CD4-positive, alpha-beta T cell (primary cell): ENCODE data around the gene FAM180B. TPM values are rescaled to one million over a fixed set of nuclear protein-coding genes. Genes with fewer than 3 reads are reported as not detected.

ENCODE experiments used
- ATAC-seq: fragments of 200-7000 bp; cut with Tn5 transposase; one replicate; pipeline ENCODE4 v1.10.0; 2022; ENCODE audit warnings: mild to moderate bottlenecking; ENCODE audit not compliant: poor library complexity
- CTCF ChIA-PET: fragments of 350-600 bp; sonication (Branson Sonifier 250); formaldehyde crosslinking; loops from one replicate; lab custom pipeline; 2021; ENCODE audit warnings: antibody characterized with exemption, inconsistent platforms; lab: Charles Lee
- POLR2A ChIA-PET: fragments of 350-600 bp; sonication (Branson Sonifier 250); formaldehyde crosslinking; loops from one replicate; lab custom pipeline; 2021; ENCODE audit warnings: antibody characterized with exemption, inconsistent platforms; lab: Charles Lee
- DNase-seq, 14 experiments: peaks; one replicate each; pipeline ENCODE4 v3.0.0-alpha.2; 2013 to 2020; ENCODE audit warnings: mixed read lengths in 2 of 14
- H3K27ac ChIP-seq, 2 donors: one replicate each; pipeline versions ENCODE4 v1.5.1 to v1.7.0; 2013; ENCODE audit warnings: low read length in 2 of 2, low read depth in 1 of 2, mild to moderate bottlenecking in 1 of 2
- H3K27me3 ChIP-seq, 2 experiments: 1 replicate in 1 of 2; 2 replicates in 1 of 2; pipeline versions ENCODE4 v1.6.1 to v1.7.0; 2013; ENCODE audit warnings: low read length in 2 of 2, control low read depth in 1 of 2, mild to moderate bottlenecking in 1 of 2, moderate library complexity in 1 of 2; ENCODE audit not compliant: insufficient read depth in 2 of 2, control insufficient read depth in 1 of 2
- H3K36me3 ChIP-seq: one replicate; pipeline ENCODE4 v1.6.1; 2013; ENCODE audit warnings: low read length, control low read depth; ENCODE audit not compliant: insufficient read depth
- H3K4me1 ChIP-seq: one replicate; pipeline ENCODE4 v1.6.1; 2013; ENCODE audit warnings: low read length, control low read depth; ENCODE audit not compliant: insufficient read depth
- H3K4me3 ChIP-seq: one replicate; pipeline ENCODE4 v1.5.1; 2013; ENCODE audit warnings: mild to moderate bottlenecking, low read length, moderate library complexity
- H3K9me3 ChIP-seq, 2 experiments: 1 replicate in 1 of 2; 2 replicates in 1 of 2; pipeline versions ENCODE4 v1.6.1 to v1.7.0; 2013; ENCODE audit warnings: low read length in 2 of 2, mild to moderate bottlenecking in 2 of 2, control low read depth in 1 of 2, moderate library complexity in 1 of 2; ENCODE audit not compliant: control insufficient read depth in 1 of 2, insufficient read depth in 1 of 2
- H3K27ac Mint-ChIP-seq: one replicate; pipeline ENCODE4 v1.8.0; 2020; ENCODE audit warnings: mixed read lengths
- H3K27me3 Mint-ChIP-seq: one replicate; pipeline ENCODE4 v1.8.0; 2021; ENCODE audit warnings: mixed read lengths
- H3K36me3 Mint-ChIP-seq: one replicate; pipeline ENCODE4 v1.8.0; 2021; ENCODE audit warnings: low read depth, mixed read lengths
- H3K4me1 Mint-ChIP-seq: one replicate; pipeline ENCODE4 v1.8.0; 2021; ENCODE audit warnings: low read depth, mixed read lengths
- H3K4me3 Mint-ChIP-seq: one replicate; pipeline ENCODE4 v1.8.0; 2020; ENCODE audit warnings: mild to moderate bottlenecking, mixed read lengths
- H3K9me3 Mint-ChIP-seq: one replicate; pipeline ENCODE4 v1.8.0; 2020; ENCODE audit warnings: mixed read lengths
- intact Hi-C, 2 experiments: fragments of 100-400 bp; cut with DNase I in 1 of 2; cut with micrococcal nuclease in 1 of 2; formaldehyde crosslinking; loops; one replicate each; pipeline versions ENCODE4 v1.15.1 to v1.9.0; 2023 to 2025; cut with DNase I, micrococcal nuclease
- total RNA-seq, 174 experiments: library from RNA in 2 of 174; stranded (reverse) in 2 of 174; gene quantifications; one replicate each; pipeline ENCODE4 v1.2.3 and lab custom pipeline; 2021 to 2026
- TF ChIP-seq, protein P1 (sequence below): fragments of 200-600 bp; IDR thresholded peaks from one replicate; pipeline ENCODE4 v1.8.0; 2022; ENCODE audit warnings: antibody characterized with exemption, mild to moderate bottlenecking

Gene FAM180B
- total RNA-seq, 2 experiments from 2014 or later = 0.55 to 0.92 TPM

DNA sequence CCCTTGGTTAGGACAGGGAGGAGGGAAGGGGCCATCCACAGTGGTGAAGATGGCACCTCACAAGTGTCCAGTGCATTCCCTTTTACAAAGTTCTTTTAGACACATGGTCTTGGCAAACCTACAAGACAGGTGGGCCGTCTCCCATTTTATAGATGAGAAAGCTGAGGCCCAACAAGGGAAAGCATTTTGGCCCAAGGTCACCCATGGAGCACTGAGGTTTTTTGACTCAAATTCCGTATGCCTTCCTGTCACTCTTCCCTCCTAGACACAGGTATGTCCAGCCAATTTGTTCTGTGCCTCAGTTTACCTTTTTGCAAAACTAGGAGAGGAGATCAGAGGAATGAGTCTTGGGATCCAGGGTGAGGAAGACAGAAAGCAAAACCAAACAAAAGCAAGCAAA, 6.5 kb downstream of the FAM180B start:
- Mint-ChIP-seq H3K9me3 (no peaks in the 10 kb centered on the region), H3K27me3 (peaks cover 37% of the 10 kb centered on the region), H3K27ac (no peak overlapping the region), H3K4me1 (no peaks in the 10 kb centered on the region), H3K4me3 (no peak overlapping the region), H3K36me3 (no peaks in the 10 kb centered on the region)
- Histone ChIP-seq H3K27me3 (peaks cover 25 to 41% of the 10 kb centered on the region in 2 experiments), H3K36me3 (no peaks in the 10 kb centered on the region), H3K9me3 (peaks cover 0 to 14% of the 10 kb centered on the region in 2 experiments), H3K27ac (no peak overlapping the region), H3K4me1 (peaks cover 12% of the 10 kb centered on the region), H3K4me3 (no peak overlapping the region)
- ChIA-PET POLR2A (no interaction called here), CTCF (no interaction called here)
- DNase-seq = no peak
- intact Hi-C loops = no loop called here
- ATAC-seq = no peak
- TF ChIP-seq, protein P1, sequence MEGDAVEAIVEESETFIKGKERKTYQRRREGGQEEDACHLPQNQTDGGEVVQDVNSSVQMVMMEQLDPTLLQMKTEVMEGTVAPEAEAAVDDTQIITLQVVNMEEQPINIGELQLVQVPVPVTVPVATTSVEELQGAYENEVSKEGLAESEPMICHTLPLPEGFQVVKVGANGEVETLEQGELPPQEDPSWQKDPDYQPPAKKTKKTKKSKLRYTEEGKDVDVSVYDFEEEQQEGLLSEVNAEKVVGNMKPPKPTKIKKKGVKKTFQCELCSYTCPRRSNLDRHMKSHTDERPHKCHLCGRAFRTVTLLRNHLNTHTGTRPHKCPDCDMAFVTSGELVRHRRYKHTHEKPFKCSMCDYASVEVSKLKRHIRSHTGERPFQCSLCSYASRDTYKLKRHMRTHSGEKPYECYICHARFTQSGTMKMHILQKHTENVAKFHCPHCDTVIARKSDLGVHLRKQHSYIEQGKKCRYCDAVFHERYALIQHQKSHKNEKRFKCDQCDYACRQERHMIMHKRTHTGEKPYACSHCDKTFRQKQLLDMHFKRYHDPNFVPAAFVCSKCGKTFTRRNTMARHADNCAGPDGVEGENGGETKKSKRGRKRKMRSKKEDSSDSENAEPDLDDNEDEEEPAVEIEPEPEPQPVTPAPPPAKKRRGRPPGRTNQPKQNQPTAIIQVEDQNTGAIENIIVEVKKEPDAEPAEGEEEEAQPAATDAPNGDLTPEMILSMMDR = no peak

DNA sequence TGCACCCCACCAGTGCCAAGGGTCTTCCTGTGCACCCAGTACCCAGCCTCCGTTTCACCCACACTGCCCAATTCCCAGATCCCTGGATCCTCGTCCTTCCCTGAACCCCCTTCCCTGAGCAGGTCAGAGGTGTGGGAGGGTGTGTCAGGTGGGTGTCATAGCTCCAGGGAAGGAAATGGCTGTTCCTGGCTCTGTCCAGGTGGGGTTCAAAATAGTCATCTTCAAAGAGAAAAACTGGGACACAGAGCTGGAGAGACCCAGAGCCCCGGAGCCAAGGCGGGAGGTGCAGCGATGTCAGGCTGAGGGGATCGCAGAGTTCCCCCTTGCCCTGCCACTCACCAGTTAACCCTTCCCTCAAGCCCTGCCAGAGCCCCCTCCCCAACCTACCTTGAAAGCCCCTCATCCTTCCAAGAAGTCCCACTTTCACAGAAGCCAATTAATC, 7.0 kb downstream of the FAM180B start:
- H3K27ac ChIP-seq = no peak overlapping the region
- H3K27ac Mint-ChIP-seq = no peak overlapping the region
- H3K4me1 Mint-ChIP-seq = no peaks in the 10 kb centered on the region
- H3K27me3 ChIP-seq = peaks cover 25 to 41% of the 10 kb centered on the region in 2 experiments
- peaks cover 37% of the 10 kb centered on the region for H3K27me3 Mint-ChIP-seq
- DNase-seq = no peak
- H3K9me3 Mint-ChIP-seq = no peaks in the 10 kb centered on the region
- ChIA-PET CTCF (no interaction called here), POLR2A (no interaction called here)
- peaks cover 0 to 14% of the 10 kb centered on the region in 2 experiments for H3K9me3 ChIP-seq
- no peak for ATAC-seq
- intact Hi-C loops = no loop called here
- peaks cover 12% of the 10 kb centered on the region for H3K4me1 ChIP-seq
- H3K36me3 ChIP-seq = no peaks in the 10 kb centered on the region
- no peak overlapping the region for H3K4me3 ChIP-seq
- H3K4me3 Mint-ChIP-seq = no peak overlapping the region
- TF ChIP-seq, protein P1 = no peak
- H3K36me3 Mint-ChIP-seq = no peaks in the 10 kb centered on the region

DNA sequence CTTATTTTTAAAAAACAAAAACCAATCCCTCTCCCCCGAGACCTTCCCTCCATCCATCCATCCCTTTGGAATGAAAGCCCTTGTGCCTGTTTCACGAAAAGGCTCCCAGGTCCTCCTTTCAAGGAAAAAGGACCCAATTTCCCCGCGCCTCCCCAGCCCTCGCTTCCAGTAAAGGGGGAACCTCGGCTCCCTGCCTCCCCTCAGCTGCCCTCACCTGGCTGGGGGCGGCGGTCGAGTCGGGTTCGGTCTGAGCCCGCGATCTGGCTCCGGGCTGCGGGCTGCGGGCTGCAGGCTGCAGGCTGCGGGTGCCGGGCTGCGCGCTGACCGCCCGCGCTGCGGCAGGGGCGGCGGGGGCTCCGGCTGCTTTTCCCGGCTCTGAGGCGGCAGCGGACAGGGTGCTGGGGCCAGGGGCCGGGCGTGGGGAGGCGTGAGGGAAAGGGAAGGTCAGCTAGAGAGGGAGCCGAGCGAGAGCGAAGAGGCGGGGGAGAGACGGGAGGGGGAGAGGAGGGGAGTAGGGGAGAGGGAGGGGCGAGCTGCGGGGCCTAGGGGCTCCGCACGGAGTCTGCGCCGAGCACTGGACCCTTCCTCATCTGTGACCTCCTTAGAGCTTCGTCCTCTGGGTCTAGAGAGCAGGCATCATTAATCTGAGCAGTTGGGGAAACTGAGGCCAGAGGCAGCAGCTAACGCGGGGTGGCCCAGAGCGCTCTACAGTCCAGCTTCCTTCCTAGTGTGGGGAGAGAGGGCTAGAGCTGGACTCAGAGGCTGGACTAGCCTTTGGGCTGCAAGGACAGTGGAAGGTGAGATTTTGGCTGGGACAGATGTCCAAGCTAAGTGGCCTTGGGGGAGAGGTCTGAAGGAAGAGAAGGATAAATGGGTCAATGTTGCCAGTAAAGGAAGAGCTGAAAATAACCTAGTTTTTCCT, 7.7 kb downstream of the FAM180B start, which contains the start of gene C1QTNF4:
TSS of gene C1QTNF4 (minus strand) at position 478 of the 922 bp plus-strand sequence. CDS start 3,601 bp downstream, outside the sequence.
- Mint-ChIP-seq H3K27me3 (peaks cover 41% of the 10 kb centered on the region), H3K27ac (no peak within 1 kb of the TSS), H3K4me3 (no peak within 1 kb of the TSS), H3K4me1 (no peaks in the 10 kb centered on the region), H3K36me3 (no peaks in the 10 kb centered on the region), H3K9me3 (no peaks in the 10 kb centered on the region)
- no peak for ATAC-seq
- no peak for DNase-seq
- intact Hi-C loops = no loop called here
- Histone ChIP-seq H3K27me3 (peaks cover 25 to 41% of the 10 kb centered on the region in 2 experiments), H3K4me1 (peaks cover 12% of the 10 kb centered on the region), H3K9me3 (peaks cover 0 to 14% of the 10 kb centered on the region in 2 experiments), H3K4me3 (no peak within 1 kb of the TSS), H3K36me3 (no peaks in the 10 kb centered on the region), H3K27ac (no peak within 1 kb of the TSS)
- POLR2A ChIA-PET = no interaction called here
- TF ChIP-seq, protein P1 = no peak
- CTCF ChIA-PET = no interaction called here
